ENCODE measurements around the gene C4B. TPM values are rescaled to one million over a fixed set of nuclear protein-coding genes. Genes with fewer than 3 reads are reported as not detected.
"Not testable (repeated sequence)": the region's sequence is repeated elsewhere in the genome, so short reads cannot be mapped to it uniquely, and the experiment has no call there.

C4B gene
- total RNA-seq, 3 donors from 2014 or later (not counting 1 experiment from before 2014, with no cell fraction given), result 4.0 to 5.1 (median 4.6) TPM

DNA sequence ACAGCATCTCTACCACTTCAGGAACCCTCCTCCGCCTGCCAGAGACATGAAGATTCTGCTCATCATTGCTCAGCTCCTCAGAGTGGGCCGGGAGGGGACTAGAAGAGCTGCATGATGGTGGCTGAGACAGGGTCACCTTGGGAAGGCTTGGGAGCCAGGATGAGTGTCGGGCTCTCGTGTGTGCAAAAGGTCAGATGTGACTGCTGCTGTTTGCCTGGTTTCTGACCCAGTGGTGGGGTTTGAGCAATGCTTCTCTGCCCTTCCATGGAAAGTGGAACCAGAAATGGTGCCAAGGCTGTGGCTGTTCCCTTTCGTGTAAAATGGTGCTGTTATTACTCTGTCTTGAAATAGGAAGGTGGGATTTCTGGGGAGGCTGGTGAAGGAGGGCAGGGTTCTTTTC, 857 bp upstream of the C4B start:
- H3K36me3 Mint-ChIP-seq; intact Hi-C loops (cut with micrococcal nuclease): not testable (repeated sequence)

DNA sequence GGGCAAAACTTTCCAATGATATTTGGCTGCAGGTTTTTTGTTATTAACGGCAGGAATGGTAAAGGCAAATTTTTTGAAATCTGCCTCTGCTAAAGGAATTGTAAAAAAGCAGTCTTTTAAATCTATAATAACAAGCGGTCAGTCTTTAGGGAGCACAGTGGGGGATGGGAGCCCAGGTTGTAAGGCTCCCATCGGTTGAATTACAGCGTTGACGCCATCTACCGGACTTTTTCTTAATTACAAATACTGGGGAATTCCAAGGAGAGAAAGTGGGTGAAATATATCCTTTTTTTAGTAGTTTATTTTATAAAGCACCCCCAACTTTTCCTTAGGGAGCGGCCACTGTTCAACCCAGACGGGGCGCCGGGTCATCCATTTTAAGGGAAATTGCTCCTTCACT, 7.5 kb downstream of the C4B start:
- intact Hi-C loops (cut with micrococcal nuclease); DNase-seq; H3K27me3 ChIP-seq (ENCODE audit: control insufficient read depth, insufficient read depth, low read length); H3K4me3 Mint-ChIP-seq; H3K4me3 ChIP-seq (ENCODE audit: low read length); H3K27me3 Mint-ChIP-seq (ENCODE audit: low read depth in 2 of 2); H3K36me3 ChIP-seq (ENCODE audit: control insufficient read depth, insufficient read depth, low read length); H3K27ac Mint-ChIP-seq; H3K36me3 Mint-ChIP-seq; H3K4me1 ChIP-seq (ENCODE audit: control insufficient read depth, insufficient read depth, low read length); H3K27ac ChIP-seq (ENCODE audit: low read length); H3K4me1 Mint-ChIP-seq; H3K9me3 ChIP-seq (ENCODE audit: control insufficient read depth, insufficient read depth, low read length); H3K9me3 Mint-ChIP-seq: not testable (repeated sequence)
- ATAC-seq, result peak in 1 of 3 donors; percentile 50
- no CpG with 5 or more reads among the region's 10 CpGs for WGBS (ENCODE audit: insufficient coverage)

More for the DNA sequence above, 857 bp upstream of the C4B start:
- H3K27ac Mint-ChIP-seq; H3K4me1 ChIP-seq (ENCODE audit: control insufficient read depth, insufficient read depth, low read length); H3K4me3 Mint-ChIP-seq; H3K9me3 Mint-ChIP-seq; H3K27me3 Mint-ChIP-seq (ENCODE audit: low read depth in 2 of 2); H3K4me1 Mint-ChIP-seq; H3K9me3 ChIP-seq (ENCODE audit: control insufficient read depth, insufficient read depth, low read length); H3K36me3 ChIP-seq (ENCODE audit: control insufficient read depth, insufficient read depth, low read length); H3K27ac ChIP-seq (ENCODE audit: low read length); H3K4me3 ChIP-seq (ENCODE audit: low read length); H3K27me3 ChIP-seq (ENCODE audit: control insufficient read depth, insufficient read depth, low read length); DNase-seq; ATAC-seq: not testable (repeated sequence)
- WGBS (ENCODE audit: insufficient coverage), result no CpG with 5 or more reads among the region's 5 CpGs

DNA sequence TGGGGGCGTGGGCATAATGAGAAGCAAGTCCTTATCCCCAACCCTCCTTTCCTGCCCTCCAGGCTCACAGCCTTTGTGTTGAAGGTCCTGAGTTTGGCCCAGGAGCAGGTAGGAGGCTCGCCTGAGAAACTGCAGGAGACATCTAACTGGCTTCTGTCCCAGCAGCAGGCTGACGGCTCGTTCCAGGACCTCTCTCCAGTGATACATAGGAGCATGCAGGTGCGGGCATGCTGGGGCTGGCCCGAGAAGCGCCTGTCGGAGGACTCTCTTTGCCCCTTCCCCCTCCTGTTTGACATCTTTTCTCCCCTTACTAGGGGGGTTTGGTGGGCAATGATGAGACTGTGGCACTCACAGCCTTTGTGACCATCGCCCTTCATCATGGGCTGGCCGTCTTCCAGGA, 14.0 kb downstream of the C4B start:
- ATAC-seq; intact Hi-C loops (cut with micrococcal nuclease); H3K36me3 ChIP-seq (ENCODE audit: control insufficient read depth, insufficient read depth, low read length); H3K36me3 Mint-ChIP-seq; H3K4me1 ChIP-seq (ENCODE audit: control insufficient read depth, insufficient read depth, low read length); DNase-seq; H3K27ac Mint-ChIP-seq; H3K27me3 Mint-ChIP-seq (ENCODE audit: low read depth in 2 of 2); H3K27ac ChIP-seq (ENCODE audit: low read length); H3K4me3 Mint-ChIP-seq; H3K9me3 Mint-ChIP-seq; H3K4me1 Mint-ChIP-seq; H3K27me3 ChIP-seq (ENCODE audit: control insufficient read depth, insufficient read depth, low read length); H3K4me3 ChIP-seq (ENCODE audit: low read length); H3K9me3 ChIP-seq (ENCODE audit: control insufficient read depth, insufficient read depth, low read length): not testable (repeated sequence)
- 94% methylated on average over 3 of the region's 10 CpGs for WGBS (ENCODE audit: insufficient coverage)

DNA sequence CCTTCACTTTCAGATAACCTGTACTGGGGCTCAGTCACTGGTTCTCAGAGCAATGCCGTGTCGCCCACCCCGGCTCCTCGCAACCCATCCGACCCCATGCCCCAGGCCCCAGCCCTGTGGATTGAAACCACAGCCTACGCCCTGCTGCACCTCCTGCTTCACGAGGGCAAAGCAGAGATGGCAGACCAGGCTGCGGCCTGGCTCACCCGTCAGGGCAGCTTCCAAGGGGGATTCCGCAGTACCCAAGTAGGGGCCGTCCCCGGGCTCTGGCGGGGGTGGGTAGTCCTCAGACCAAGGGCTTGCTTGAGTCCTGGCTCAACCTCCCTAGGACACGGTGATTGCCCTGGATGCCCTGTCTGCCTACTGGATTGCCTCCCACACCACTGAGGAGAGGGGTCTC, 15.0 kb downstream of the C4B start:
- H3K27me3 Mint-ChIP-seq (ENCODE audit: low read depth in 2 of 2); H3K9me3 ChIP-seq (ENCODE audit: control insufficient read depth, insufficient read depth, low read length); H3K4me3 Mint-ChIP-seq; H3K27ac ChIP-seq (ENCODE audit: low read length); H3K36me3 Mint-ChIP-seq; ATAC-seq; H3K4me3 ChIP-seq (ENCODE audit: low read length); H3K27ac Mint-ChIP-seq; H3K36me3 ChIP-seq (ENCODE audit: control insufficient read depth, insufficient read depth, low read length); H3K4me1 Mint-ChIP-seq; intact Hi-C loops (cut with micrococcal nuclease); DNase-seq; H3K4me1 ChIP-seq (ENCODE audit: control insufficient read depth, insufficient read depth, low read length); H3K27me3 ChIP-seq (ENCODE audit: control insufficient read depth, insufficient read depth, low read length); H3K9me3 Mint-ChIP-seq: not testable (repeated sequence)
- 83% methylated on average over 4 of the region's 14 CpGs for whole genome bisulfite sequencing (ENCODE audit: insufficient coverage)

DNA sequence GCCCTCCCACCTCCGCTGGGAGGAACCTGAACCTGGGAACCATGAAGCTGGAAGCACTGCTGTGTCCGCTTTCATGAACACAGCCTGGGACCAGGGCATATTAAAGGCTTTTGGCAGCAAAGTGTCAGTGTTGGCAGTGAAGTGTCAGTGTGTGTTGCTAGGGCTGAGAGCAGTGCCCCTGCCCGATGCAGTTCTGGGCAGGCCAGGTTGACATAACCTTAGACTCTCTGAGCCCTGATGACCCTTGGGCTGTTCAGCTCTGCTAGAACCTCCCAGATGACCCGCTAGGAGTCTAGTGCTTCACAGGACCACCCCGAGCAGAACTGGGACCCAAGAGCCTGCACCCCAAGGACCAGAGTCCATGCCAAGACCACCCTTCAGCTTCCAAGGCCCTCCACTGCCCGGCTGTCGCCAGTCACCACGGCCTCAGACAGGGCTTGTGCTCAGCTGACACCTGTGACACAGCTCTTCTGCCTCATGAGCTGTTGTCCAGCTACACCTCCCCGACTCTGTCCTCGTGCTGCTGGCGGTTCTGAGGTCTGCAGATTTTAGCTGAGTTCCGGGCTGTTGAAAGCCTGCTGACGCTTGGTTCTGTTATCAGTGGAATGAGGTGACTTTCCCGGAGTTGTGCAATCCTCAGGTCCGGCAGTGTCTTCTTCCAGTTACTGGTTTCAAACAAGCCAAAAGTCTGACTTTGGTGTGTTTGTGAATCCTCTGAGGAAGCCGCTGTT, 20.9 kb downstream of the C4B start:
- intact Hi-C loops (cut with micrococcal nuclease); H3K36me3 Mint-ChIP-seq; H3K9me3 ChIP-seq (ENCODE audit: control insufficient read depth, insufficient read depth, low read length); H3K4me3 ChIP-seq (ENCODE audit: low read length); H3K4me3 Mint-ChIP-seq; H3K36me3 ChIP-seq (ENCODE audit: control insufficient read depth, insufficient read depth, low read length); H3K27me3 Mint-ChIP-seq (ENCODE audit: low read depth in 2 of 2); DNase-seq; H3K27ac ChIP-seq (ENCODE audit: low read length); H3K4me1 Mint-ChIP-seq; H3K27me3 ChIP-seq (ENCODE audit: control insufficient read depth, insufficient read depth, low read length); H3K27ac Mint-ChIP-seq; H3K4me1 ChIP-seq (ENCODE audit: control insufficient read depth, insufficient read depth, low read length); H3K9me3 Mint-ChIP-seq: not testable (repeated sequence)
- WGBS (ENCODE audit: insufficient coverage), result no CpG with 5 or more reads among the region's 16 CpGs
- peak in 1 of 3 donors; percentile 50 for ATAC-seq

DNA sequence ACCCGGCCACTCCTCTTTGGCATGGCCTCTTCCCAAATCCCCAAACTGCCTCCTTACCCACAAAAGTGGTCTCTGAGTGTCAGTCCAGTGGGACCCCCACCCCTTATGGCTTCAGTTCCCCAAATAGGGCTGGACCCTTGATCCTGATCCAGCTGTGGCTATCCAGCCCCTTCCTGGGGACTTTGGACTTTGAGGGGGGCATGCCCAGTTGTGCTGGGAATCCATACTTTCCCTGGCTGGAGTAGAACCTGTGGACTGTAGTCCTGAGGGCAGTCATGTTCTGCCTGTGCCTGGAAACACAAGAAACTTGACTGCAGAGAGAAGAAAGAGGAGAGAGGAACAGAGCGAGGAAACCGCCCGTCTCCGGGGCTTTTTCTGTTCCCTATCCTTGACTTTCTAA, 22.5 kb downstream of the C4B start:
- H3K27me3 ChIP-seq (ENCODE audit: control insufficient read depth, insufficient read depth, low read length); H3K9me3 ChIP-seq (ENCODE audit: control insufficient read depth, insufficient read depth, low read length); H3K36me3 ChIP-seq (ENCODE audit: control insufficient read depth, insufficient read depth, low read length); H3K9me3 Mint-ChIP-seq; H3K4me1 Mint-ChIP-seq; H3K36me3 Mint-ChIP-seq; H3K27ac Mint-ChIP-seq; intact Hi-C loops (cut with micrococcal nuclease); H3K27me3 Mint-ChIP-seq (ENCODE audit: low read depth in 2 of 2); H3K4me3 ChIP-seq (ENCODE audit: low read length); H3K4me1 ChIP-seq (ENCODE audit: control insufficient read depth, insufficient read depth, low read length); ATAC-seq; H3K4me3 Mint-ChIP-seq; H3K27ac ChIP-seq (ENCODE audit: low read length); DNase-seq: not testable (repeated sequence)
- WGBS (ENCODE audit: insufficient coverage), result 39% methylated on average over 4 of the region's 5 CpGs

DNA sequence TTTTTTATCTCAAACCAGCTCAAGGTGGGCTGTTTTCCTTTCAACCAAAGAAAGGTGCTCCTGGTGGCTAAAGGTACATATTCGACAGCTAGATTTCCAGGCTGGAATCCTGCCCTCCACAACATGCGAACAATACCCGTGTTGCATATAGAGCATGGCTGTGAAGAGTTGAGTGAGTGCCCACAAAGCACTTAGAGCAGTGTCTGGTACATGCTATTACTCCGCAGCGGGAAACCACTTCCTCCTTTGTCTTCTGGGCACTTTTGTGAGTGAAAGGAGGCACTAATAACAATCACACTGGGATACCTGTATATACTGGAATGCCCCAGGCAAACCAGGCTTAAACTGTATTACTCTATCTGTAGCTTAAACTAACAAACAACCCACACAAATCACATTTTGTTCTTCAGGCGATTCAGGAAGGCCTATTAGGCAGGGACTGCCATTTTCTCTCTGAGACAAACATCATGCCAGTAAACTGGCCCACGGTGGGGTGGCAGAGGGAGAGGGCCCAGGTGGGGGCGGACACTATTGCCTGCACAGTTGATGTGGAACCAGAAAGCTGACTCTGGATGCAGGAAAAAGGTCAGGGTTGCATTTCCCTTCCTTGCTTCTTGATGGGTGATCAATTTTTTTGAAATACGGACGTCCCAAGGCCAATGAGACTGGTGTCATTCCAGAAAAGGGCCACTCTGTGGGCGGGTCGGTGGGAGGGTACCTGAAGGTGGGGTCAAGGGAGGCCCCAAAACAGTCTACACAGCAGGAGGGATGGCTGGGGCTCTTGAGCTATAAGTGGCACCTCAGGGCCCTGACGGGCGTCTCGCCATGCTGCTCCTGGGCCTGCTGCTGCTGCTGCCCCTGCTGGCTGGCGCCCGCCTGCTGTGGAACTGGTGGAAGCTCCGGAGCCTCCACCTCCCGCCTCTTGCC, 23.3 kb downstream of the C4B start, which contains the start of gene CYP21A2:
Gene CYP21A2, plus strand, starts transcription at position 818 of the 927 bp plus-strand sequence. Its CDS starts 8 bp downstream, at position 826.
- H3K4me3 Mint-ChIP-seq, result peak within 1 kb of the TSS; percentile 55
- DNase-seq, result not testable (repeated sequence)

More for the DNA sequence above, 23.3 kb downstream of the C4B start, which contains the start of gene CYP21A2:
- H3K27me3 ChIP-seq (ENCODE audit: control insufficient read depth, insufficient read depth, low read length); H3K27ac ChIP-seq (ENCODE audit: low read length); intact Hi-C loops (cut with micrococcal nuclease); H3K4me3 ChIP-seq (ENCODE audit: low read length); H3K9me3 Mint-ChIP-seq; H3K27me3 Mint-ChIP-seq (ENCODE audit: low read depth in 2 of 2); H3K36me3 Mint-ChIP-seq; H3K4me1 ChIP-seq (ENCODE audit: control insufficient read depth, insufficient read depth, low read length); H3K9me3 ChIP-seq (ENCODE audit: control insufficient read depth, insufficient read depth, low read length); H3K36me3 ChIP-seq (ENCODE audit: control insufficient read depth, insufficient read depth, low read length); H3K4me1 Mint-ChIP-seq: not testable (repeated sequence)
- peak within 1 kb of the TSS in 1 of 2 donors; percentile 31 for H3K27ac Mint-ChIP-seq
- 91% methylated on average over 13 of the region's 19 CpGs for WGBS (ENCODE audit: insufficient coverage)
- peak; percentile 70 to 93 (median 89) for ATAC-seq

Measured in natural killer cell (primary cell).